RPMI8226 (cell line): ENCODE data around the gene ANKRD1.
"Not testable (repeated sequence)": the region's sequence is repeated elsewhere in the genome, so short reads cannot be mapped to it uniquely, and the experiment has no call there.

Source experiments
- DNase-seq: peaks from one replicate; pipeline ENCODE4 v3.0.0-alpha.2; 2015

ANKRD1 gene

DNA sequence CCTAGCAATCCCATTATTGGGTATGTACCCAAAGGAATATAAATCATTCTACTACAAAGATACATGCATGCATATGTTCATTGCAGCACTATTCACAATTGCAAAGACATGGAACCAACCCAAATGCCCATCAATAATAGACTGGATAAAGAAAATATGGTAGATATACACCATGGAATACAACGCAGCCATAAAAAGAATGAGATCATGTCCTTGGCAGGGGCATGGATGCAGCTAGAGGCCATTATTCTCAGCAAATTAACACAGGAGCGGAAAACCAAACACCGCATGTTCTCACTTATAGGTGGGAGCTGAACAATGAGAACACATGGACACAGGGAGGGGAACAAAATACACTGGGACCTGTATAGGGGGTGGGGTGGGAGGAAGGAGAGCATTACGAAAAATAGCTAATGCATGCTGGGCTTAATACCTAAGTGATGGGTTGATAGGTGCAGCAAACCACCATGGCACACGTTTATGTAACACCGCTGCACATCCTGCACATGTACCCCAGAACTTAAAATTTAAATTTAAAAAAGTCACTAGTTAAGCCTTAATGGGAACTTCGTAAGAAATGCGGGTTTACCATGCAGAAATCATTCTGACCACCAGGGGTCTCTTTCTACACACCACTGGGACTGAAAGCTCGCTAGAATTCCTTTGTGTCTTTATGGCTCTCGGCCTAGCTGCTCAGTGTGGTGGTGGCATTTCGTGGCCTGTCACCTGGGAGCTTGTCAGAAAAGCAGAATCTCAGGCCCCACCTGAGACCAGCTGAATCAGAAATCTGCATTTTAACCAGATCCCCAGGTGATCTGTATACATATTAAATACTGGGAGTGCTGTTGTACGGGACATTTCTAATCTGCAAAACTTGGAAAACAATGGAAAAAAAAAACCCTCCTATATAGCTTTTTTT, 9.5 kb downstream of the ANKRD1 start:
- DNase-seq = peak; percentile 68

DNA sequence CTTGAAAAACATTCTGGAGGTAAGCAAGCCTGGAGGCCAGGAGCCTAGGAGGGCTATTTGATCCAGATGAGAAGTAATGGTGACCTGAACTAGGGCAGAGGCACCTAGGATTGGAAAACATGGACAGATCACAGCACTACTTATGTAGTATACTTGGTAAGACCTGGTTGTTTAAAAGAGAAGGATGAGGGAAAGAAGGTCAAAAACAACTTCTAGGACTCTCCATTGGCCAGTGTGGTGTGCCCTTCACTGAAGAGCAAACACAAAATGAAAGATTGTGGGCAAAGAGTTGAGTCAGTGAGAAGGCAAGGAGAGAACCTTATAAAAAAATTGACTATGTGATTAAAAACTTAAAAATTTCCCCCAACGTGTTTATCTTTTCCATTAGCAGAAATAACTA, 14.3 kb downstream of the ANKRD1 start:
- DNase-seq = no peak

DNA sequence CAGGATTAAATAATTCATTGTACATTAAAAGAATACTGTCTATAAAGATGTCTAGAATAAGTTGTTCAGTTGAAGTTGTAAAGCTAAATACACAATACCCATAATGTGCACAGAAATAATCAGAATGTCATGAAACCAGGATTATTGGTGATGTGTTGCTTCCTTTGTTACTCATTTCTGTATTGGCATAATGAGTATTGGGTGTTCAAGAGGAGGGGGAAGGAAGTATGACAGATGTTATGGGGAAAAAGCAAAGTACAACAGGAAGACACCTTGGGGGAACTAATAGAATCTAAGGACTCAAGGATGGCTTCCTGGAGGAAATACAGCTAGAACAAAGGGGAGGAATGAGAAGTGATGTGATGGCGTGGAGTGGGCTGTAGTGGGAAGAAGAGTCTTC, 15.0 kb downstream of the ANKRD1 start:
- DNase-seq = no peak

DNA sequence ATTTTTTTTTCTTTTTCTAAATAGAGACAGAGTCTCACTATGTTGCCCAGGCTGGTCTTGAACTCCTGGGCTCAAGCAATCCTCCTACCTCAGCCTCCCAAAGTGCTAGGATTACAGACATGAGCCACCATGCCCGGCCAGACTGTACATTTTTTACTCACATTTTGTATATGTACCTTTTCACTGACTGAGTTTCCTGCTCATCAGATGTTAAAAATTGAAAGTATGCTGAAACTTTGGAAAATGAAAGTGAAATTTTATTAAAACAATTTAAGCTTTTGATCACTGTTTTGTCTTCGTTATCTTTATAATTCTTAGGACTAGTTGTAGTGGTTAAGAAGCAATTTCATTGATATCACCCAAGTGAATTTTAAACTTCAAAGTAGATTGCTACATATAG, 24.0 kb downstream of the ANKRD1 start:
- DNase-seq = not testable (repeated sequence)

DNA sequence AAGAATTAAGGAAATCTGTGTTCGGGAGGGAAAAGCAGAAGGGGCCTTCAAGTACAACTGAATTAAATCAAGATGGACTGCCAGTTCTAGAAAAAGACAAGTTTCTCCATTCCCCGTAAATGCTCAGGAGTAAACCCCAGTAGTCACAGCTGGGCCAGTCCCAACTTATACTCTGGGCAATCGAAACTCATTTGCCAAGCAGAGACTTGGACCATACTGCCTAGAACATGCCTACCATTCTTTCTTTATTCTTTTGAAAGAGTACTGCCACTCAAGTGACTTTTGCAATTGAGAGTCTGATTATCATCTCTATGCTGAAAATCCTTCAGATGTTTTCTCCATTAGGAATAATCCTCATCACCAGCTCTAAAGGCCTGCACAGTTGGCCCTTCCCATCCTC, 27.7 kb downstream of the ANKRD1 start:
- DNase-seq = no peak

DNA sequence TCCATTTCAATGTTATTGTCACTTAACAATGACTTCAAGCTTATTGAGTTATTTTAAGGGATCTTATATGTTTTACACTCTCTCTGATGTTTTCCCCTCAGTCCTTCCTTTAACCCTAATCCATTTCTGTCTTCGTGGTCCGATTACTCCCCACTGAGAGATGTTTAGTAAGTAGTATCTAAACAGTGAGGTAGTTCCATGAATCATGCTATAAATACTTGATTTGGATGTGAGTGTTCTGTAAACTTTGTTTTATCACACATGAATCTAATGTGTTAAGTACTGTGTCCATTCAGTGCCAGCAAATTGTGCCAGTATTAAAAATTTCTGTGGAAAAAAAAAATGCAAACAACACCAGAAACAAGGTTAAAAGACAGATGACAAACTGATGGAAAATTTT, 30.5 kb downstream of the ANKRD1 start:
- no peak for DNase-seq

DNA sequence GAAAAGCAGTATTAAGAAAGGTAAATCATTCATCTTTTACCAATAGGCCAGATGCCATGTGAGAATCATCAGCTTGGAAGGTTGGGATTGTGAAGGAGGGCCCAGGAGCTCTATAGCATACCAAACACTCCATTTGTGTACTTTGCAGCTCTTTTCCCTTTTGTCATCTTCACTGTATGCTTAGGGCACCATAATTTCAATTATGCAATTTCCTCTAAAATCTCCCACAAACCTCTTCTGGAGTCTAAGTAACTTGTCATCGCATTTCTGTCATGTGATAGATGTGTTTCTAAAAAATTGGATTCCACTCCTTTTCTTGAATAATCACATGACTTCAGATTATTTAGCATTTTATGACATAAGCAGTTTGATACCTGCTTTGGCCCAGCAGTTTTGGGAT, 31.3 kb downstream of the ANKRD1 start:
- no peak for DNase-seq

DNA sequence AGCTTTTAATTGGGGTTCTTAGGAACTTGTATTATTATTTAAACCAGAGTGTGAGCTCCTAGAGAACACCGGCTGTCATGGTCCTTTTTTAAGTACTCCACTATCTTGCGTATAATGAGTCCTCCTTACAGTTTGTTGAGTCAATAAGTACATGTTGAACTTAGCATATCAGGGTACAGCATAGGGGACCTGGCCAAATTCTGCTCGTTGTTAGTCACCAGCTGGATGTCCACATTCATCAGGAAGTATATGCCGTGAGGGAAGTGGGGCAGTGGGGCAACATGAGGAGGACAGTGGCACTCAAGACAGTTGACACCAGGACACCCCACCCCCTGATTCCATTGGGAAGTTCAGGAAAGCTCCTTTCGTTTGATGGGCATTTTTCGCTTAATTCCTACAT, 32.5 kb downstream of the ANKRD1 start:
- no peak for DNase-seq

DNA sequence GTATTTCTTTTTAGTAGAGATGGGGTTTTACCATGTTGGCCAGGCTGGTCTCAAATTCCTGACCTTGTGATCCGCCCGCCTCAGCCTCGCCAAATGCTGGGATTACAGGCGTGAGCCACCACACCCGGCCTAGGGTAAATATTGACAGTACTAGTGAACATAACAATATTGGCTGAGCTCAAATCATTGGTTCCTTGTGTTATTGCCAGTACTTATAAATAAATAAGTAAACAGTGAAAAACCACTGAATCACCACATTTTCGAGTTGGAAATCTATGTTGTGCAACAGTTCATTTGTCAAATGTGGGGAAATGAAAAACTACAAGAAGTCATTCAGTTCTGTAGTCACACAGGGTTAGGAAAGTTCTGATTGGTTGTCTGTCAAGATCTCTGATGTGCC, 33.3 kb downstream of the ANKRD1 start:
- DNase-seq = no peak

DNA sequence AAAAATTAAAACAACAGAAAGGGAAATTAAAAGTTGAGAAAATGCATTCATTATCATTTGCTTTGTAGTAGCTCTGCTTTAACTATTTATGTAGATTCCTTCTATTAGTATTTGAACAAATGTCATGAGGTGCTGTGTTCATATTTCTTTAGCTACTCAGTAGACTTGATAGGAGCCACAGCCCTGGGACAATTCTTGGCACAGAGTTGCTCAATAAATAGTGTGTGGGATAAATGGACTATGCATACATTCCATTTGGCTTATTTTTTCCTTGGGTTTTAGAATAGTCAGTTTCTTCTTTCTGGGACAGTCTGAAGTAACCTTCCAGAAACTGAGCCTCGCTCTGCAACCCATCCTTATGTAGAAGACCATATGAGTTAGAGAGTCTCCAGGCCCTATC, 35.7 kb downstream of the ANKRD1 start:
- DNase-seq = no peak

DNA sequence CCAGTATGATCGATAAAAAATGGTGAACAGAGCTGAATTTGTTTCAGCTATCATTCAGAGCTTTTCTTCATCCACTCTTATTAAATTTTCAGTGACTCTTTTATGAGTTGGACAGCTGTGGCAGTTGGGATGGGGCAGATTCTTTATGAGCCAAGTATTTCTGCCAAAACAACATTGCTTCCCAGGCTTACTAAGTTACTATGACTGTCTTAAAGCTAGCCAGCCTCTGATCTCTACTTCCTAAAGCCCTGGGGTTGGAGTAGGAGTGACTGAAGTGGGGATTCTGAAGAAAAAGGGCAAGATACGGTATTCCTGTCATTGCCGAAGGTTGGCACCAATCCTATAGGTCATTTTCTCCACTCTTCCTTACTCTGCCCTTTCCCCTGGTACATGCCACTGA, 36.5 kb downstream of the ANKRD1 start:
- no peak for DNase-seq

DNA sequence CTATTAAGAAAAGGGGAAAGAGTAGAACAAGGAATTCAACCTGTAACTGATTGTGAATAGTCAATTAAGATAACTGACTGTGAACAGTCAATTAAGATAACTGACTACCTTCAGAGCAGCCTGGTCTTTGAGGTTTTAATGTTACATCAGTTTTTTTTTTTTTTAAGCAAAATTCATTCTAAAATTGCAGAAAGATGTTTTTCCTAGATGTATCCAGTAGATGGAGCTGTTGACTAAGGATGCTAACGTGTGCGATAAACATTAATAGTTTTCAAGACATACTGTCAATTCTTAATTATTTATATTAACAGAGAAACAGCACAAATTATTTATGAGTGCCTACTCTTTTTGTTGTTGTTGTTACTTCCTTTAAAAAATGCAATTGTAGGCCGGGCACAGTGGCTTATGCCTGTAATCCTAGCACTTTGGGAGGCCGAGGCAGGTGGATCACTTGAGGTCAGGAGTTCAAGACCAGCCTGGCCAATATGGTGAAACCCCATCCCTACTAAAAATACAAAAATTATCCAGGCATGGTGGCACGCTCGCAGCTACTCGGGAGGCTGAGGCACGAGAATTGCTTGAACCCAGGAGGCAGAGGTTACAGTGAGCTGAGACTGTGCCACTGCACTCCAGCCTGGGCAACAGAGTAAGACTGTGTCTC, 40.7 kb downstream of the ANKRD1 start:
- not testable (repeated sequence) for DNase-seq

DNA sequence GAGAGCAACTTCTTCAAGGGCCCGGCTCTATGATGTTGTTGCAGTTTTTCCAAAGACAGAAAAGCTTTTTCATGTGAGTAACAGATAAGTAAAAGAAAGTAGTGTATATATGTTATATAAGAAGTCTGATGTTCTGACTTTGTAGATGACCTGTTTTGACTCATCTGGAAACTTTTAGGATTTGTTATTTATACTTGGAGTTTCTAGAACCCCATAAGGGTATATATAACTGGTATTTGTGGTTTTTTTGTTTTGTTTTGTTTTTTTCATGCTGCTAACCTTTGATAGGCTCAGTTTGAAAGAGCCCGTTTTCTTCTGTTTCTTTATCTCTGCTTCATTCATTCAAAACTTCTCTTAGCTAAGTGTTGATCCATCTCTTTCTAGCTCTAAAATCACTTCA, 41.8 kb downstream of the ANKRD1 start:
- DNase-seq = no peak

DNA sequence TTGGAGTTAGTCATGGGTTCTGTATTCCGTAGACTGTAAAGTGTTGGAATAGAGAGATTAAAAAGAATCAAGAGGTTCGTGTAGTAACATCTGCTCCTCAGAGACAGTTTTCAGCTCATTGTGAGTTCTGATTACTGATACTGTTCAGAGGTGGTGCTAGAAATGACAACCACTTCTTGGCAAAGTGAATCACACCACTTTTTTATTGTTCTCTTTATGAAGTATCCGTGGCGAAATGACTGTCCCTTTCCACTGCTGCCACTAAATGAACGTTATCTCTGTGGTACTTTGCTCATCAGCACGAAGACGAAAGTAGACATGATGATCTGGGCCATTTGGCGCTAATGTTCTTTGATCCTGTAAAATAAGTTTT, 48.3 kb downstream of the ANKRD1 start:
- DNase-seq = no peak

DNA sequence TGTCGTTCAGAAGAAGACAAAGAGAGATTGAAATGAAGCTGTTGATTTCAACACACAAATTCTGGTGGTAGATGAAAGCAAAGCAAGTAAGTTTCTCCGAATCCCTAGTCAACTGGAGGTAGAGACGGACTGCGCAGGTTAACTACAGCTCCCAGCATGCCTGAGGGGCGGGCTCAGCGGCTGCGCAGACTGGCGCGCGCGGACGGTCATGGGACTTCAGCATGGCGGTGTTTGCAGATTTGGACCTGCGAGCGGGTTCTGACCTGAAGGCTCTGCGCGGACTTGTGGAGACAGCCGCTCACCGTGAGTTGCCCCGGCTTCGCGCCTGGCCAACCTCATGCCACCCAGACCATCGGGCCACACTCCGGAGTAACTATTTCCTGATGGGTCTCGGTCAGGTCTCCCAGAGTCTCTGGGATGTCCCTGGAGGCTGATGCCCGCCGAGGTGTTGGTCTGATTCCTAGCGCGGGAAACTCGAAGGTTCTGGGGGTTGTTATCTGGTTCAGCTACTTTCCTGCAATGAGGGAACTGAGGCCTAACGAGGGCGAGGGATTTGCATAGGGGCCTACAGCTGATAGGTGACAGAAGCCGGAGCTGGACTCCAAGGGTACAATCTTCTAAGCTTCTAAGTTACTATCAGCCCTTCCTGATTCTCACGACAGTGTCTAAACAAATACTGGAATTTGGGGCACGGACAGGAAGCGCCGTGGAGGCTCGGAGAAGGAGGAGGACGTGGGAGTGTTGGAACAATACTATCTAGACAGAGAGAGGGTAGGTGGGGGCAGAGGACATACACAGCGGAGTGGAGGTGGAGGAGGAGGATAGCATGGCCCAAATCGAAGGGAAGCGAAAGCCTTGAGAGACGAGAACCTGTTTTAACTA, 48.9 kb downstream of the ANKRD1 start, which contains the start of gene RPP30:
RPP30 (plus strand) TSS at position 209 of the 882 bp plus-strand sequence; CDS start at position 222, 13 bp downstream.
- peak; percentile 80 for DNase-seq

DNA sequence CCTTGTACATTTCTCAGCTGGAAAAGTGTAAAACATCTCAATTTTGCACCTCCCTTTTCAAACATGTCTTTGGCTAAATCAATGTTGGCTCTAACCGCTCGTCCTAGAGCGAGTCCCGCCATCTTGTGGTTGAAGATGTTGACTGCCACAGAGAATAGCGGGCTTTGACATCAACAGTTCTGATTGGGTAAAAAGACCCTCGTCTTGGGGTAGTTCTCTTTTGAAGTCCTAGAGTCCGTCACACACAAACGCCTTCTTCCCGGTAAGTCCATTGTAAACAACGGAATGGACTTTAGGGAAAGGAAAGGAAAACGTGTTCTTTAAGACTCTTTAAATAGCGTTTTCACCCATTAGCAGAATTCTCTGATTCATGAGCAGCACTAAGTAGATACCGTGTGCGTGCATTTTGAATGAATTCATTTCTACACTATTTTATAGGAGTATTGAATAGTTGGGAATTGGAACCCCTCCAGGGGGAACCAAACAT, 49.6 kb downstream of the ANKRD1 start:
- DNase-seq = peak; percentile 56

DNA sequence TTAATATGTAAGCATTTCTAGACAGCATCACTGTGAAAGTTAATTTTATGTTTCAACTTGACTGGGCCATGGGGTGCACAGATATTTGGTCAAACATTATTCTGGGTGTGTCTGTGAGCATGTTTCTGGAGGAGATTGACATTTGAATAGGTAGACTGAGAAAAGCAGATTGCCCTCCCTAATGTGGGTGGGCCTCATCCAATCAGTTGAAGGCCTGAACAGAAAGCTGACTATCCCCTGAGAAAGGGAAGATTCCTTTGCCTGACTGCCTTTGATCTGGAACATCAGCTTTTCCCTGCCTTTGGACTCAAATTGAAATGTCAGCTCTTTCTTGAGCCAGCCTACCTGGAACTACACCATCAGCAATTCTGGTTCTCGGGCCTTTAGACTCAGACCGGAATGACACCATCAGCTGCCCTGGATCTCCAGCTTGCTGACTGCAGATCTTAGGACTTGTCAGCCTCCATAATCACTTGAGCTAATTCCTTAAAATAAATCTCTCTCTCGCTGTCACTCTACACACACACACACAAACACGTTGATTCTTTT, 54.8 kb downstream of the ANKRD1 start:
- peak; percentile 74 for DNase-seq

DNA sequence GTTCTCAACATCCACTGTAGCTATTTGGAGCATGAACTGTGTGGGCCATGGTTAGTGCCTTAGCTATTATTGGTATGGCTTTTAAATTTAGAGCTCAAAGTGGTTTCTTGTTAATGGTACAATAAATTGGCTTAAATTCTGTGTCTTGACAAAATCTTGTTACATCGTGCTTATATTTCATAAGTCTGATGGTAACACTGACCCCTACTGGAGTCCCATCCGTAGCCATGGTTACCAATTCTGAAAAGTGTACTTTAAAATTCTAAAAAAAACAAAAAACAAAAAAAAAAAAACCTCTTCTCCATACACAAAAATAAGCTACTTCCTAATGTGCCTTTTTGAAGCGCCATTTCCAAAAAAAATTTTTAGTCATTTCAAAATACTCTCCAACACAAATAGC, 55.5 kb downstream of the ANKRD1 start:
- peak; percentile 26 for DNase-seq

DNA sequence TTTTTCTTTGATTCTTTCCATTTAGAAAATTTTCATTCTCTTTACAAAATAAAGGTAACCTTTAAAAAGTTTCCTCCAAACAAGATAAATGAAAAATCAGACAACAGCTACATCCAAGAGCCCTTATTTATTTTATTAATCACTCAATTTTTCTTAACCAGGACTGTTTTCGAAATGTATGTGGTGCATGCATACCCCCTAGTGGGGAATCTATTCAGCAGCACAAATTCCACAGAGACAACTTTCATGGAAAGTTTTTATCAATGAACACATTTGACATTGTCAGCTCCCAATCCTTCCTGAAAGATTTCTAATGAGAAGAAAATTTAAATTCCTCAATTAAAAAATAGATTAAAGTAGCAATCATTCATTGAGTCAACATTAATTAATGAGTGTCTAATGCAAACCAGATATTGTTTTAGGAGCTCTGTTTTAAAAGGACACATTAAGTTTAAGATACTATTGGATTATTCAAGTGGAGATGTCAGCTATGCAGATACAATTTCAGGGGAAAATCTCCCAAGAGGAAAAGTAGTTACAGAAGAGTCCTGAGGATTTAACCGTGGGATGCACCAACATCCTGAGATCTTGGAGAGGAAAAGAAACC, 57.9 kb downstream of the ANKRD1 start:
- DNase-seq = no peak
